ENCODE data around the gene PTPRE.

- TF ChIP-seq CTCF (conservative IDR thresholded peaks at IDR 0.05) (no peak), ZFX (IDR thresholded peaks at IDR 0.05) (no peak)
Observed at GRCh38 chr10:128051548-128051947, 144.6 kb downstream of the PTPRE start.

Data from C4-2B (cell line).